GM19397 (cell line): Measurements from ENCODE around the gene EHBP1.

Experiments used
- ATAC-seq: cut with Tn5 transposase; IDR thresholded peaks from one replicate; pipeline ENCODE4 v1.9.1; 2021; ENCODE audit warnings: mild to moderate bottlenecking, moderate library complexity; ENCODE audit not compliant: unreplicated experiment

Gene EHBP1

DNA sequence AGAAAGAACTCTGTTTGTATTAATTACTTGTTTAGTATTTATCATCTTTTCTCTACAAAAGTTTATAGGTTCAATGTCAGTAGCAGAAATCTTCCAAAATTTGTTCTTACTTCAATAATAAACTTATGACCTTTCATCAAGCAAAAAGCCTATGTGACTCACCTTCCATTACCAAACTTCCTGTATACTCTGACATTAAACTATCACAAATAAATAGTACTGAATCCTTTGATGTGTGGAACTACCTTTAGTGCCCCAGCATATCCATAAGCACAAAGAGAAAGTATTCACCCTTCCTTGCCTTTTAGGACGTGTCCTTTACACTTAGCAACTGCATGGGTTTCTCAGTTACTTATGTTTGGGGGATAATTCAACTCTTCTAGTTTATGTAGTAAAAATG lies 166.0 kb downstream of the EHBP1 start:
- ATAC-seq, result no peak

DNA sequence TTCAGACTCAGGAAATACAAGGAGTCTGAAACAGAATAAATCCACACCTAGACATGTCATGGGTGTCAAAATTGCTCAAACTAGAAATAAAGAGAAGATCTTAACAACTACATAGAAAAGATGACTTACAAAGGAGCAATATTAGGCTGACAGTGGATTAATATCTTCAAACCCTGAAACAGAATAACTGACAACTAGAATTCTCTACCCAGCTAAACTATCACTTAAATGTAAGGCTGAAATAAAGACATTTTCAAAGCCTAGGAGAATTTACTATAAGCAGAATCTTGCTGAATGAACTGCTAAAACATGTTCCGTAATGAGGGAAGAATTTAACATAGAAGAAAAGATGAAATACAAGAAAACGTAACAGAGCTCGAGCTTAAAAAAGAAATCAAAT lies 168.1 kb downstream of the EHBP1 start:
- ATAC-seq, result no peak

DNA sequence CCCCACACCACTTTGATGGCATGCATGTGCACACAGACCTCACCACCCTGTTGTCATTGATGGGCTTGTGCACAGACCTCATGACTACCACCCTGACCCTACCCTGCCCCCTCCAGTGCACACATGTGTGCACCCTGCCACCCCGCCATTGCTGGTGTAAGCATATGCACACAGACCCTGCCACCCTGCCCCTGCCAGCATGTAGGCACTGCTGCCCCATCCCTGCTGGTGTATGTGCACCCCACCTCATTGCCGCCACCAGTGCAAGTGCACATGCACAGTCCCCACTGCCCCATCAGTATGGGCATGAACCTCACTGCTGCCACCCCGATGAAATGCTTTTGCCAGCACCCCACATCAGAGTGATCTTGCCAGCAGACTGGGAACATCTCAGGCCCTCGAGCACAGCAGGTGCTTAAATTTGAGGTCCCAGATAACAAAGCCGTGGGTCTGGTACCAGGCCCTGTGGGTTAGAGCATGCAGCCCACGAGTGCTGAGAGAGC lies 169.4 kb downstream of the EHBP1 start:
- no peak for ATAC-seq

DNA sequence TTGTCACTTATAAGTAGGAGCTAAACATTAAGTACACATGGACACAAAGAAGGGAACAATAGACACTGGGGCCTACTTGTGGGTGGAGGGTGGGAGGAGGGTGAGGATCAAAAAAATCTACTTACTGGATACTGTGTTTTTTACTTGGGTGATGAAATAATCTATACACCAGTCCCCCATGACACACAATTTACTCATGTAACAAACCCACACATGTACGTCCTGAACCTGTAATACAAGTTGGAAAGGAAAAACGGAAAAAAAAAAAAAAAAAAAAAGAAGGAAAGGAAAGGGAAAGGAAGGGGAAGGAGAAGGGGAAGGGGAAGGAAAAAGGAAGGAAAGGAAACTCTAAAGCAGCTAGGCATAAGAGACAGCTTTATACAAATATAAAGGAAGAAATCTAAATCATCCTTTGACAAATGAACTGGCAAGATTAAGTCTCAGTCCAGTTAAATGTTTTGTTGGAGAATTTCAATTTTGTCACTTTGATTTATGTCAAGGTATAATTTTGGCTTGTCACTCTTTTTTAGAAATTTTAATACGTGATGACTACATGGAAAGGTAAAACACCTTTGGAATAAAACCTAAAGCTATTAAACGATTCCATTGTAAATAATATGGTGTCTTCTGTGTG lies 175.8 kb downstream of the EHBP1 start:
- no peak for ATAC-seq

DNA sequence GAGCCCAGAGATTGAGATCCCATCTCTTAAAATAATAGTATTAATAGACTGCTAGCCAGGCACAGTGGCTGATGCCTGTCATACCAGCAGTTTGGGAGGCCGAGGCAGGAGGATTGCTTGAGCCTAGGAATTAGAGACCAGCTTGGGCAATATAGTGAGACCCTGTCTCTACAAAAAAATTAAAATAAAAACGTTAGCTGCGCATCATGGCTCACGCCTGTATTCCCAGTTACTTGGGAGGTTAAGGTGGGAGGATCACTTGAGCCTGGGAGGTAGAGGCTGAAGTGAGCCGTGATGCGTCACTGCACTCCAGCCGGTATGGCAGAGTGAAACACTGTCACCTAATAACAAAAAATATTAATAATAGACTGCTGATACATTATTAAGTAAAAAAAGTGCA lies 178.1 kb downstream of the EHBP1 start:
- no peak for ATAC-seq

DNA sequence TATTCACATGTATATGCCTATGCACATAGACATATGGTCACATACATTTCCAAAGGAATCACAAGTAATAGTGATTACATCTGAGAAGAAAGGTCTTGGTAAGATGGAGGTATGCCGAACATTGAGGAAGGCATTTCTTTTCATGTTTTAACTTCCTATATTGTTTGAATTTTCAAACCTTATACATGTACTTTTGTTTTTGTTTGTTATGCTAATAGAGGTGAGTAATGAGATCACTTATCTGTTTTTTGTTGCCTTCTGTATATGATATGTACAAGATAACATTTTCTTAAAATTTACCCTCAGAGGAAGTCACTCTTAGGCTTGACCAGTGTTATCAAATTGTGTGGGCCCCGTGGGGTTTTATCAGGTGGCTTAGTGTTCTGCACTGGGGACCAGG lies 178.6 kb downstream of the EHBP1 start:
- no peak for ATAC-seq

DNA sequence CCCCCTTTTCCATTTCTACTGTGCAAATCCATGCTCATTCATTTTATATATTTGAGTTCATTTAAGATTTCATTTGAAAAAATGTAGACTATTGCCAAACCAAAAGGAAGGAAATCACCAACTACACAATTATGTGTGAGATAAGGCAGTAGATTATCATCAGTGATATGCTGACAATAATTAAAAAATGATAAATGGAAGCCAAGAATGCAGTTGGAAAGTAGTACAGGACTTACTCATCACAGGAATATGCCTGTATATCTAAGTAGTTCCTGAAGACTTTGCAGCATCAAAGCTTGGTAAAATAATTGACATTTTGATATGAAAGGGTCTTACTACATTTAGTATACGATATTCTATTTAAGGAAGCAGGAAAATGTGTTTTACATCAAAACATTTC lies 179.0 kb downstream of the EHBP1 start:
- no peak for ATAC-seq

DNA sequence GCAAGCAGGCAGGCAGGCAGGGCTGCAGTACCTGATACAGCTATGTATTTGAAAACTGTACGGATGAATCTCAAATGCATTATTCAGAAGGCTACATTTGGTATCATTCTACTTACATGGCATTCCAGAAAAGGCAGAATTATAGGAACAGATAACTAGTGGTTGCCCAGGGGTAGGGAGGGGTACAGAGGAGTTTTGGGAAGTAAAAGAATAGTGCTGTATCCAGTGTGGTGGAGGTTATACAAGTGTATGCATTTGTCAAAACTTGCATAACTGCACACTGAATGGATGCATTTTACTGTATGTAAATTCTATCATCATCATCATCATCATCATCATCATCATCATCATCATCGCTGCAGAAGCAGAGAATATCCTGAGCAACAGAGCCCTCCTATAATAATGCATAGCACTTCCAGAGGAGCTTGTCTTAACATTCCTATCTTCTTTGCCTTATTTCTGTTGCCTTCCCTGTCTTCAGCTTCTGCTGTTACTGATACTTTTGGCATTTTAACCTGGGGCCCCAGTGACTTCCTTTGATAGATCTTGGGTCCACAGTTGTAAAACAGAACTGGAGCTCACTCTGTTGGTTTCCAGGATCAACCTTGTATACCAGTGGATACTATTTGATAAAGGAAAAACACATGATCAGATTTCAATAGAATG lies 189.6 kb downstream of the EHBP1 start:
- no peak for ATAC-seq

DNA sequence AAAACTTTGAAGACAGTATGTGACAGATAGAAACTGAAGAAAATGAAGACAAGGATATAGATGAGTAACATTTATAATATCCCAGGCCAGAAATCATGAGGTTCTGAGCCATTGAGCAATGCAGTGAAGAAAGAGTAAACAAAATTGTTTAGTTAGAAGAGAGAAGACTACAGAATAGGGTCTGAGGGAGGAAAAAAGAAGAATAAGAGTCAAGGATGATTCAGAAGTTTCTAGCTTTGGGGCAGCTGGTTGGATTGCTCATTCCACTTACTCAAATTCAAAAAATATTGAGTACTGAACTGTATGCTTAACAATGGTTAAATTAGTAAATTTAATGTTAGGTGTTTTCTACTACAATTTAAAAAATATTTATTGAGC lies 190.1 kb downstream of the EHBP1 start:
- ATAC-seq, result no peak

DNA sequence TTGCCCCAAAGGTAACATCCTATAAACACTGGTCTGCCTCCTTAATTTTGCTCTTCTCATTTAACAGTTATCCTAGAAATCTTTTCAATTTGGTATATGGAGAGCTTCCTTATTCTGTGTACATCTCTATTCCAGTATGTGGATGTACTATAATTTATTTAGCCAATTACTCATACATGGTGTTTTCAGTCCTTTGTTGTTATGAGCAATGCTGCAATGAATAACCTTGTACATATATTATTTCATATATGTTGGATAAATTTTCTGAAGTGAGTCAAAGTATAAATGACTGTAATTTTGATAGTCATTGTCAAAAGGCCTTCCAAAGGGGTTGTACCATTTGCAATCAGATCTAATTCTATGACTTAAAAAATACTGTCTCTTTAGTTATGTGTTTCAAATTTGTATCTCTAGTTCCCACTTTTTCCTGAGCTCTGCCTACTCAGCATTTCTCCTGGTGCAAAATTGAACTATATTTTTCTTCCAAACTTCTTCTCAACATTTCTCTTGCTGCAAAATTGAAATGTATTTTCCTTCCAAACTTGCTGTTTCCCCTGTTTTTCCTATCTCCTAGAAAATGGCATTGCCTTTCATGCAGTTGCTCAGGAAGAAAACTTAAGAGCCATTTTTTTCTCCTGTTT lies 191.8 kb downstream of the EHBP1 start:
- no peak for ATAC-seq

DNA sequence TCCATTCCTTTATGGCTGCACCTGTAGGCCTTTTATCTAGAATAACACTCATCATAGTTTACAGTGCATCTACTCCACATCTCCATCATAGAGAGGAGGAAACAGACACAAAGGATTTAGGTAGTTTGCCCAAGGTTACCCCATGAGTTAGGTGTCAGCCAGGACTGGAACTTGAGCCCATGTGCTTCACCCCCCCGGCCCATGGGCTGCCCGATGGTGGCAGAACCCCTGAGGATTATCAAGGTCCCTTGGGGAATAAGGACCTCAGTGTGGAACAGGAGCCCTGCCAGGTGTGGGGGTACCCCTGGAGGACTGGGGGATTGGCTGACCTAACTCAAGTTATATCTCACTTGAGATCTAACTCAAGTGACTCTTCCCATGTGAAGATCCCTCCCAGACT lies 198.8 kb downstream of the EHBP1 start:
- ATAC-seq, result no peak

DNA sequence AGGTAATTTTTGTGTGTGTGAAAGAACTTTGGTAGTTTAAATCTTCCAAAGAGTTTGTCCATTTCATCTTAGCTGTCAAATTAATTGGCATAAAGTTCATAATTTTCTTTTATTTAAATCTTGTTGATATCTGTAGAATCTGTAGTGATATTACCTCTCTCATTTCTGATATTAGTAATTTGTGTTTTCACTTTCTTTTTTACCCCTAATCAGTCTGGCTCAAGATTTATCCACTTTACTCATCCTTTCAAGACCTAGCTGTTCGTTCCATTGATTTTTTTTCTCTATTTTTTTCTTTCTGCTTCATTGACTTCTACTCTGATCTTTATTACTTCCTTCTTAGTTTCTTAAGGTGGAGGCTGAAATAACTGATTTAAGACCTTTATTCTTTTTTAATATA lies 202.6 kb downstream of the EHBP1 start:
- no peak for ATAC-seq

DNA sequence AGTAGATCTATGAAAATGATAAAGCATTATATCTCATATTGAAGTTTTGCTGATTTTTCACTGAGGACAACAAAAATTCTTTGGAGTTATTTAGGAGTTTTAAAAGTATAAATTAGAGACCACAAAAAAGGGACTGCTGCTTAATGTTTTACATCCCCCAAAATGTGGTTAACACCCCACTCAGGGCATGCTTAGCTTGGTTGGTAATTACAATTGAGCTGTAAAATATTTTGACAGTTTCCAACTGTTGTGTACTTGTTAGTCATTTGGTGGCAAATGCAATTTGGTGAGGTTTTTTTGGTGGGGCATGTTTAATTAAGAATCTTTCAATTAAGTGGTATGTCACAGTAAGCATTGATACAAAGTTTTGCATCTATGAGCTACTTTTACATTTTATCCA lies 207.8 kb downstream of the EHBP1 start:
- ATAC-seq, result no peak

DNA sequence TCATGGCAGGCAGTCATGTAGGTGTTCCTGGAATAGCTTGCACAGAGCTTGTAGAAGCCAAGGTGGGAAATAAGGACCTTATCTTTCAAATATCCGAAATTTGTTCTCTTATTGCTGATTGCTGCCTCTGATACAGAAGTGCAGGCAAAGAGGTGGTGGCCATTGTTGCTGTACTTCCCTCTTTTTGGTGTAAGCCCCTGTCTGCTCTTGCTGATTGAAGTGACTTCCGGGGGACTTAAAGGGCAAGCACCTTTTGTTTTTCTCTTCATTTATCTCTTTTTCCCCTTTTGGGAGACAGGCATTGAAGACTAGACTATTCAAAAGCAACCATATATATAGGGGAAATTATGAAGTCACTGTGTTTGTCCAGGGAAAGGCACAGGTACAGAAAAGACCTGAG lies 213.5 kb downstream of the EHBP1 start:
- no peak for ATAC-seq

DNA sequence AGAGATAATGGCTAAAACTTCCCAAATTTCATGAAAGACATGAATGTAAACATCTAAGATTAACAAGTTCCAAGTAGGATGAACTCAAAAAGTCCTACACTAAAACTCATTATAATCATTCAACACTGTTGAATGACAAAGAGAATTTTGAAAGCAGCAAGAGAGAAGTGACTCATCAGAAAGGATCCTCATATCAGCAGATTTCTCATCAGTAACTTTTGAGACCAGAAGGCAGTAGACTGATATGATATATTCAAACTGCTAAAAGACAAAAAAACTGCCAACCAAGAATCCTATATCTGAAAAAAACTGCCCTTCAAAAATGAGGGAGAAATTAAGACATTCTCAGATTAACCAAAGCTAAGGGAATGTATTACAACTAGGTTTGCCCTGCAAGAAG lies 214.6 kb downstream of the EHBP1 start:
- no peak for ATAC-seq

DNA sequence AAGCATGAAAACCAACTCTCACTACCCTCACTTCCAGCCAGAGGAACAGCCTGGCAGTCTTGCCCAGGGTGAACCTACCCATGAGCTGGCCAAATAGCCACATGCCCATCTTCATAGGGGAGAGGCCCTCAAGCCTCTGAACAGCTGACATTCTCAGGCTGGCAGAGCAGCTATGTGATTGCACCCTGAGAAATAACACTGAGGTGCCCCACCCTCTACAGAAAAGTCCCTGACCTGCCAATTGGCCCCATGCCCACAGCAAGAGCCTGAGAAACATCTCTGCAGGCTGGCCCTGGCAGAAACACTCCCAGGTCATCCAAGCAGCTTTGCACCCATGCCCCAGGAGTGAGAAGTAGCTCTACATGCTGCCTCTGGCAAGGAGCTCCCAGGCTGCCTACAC lies 217.7 kb downstream of the EHBP1 start:
- ATAC-seq, result no peak

DNA sequence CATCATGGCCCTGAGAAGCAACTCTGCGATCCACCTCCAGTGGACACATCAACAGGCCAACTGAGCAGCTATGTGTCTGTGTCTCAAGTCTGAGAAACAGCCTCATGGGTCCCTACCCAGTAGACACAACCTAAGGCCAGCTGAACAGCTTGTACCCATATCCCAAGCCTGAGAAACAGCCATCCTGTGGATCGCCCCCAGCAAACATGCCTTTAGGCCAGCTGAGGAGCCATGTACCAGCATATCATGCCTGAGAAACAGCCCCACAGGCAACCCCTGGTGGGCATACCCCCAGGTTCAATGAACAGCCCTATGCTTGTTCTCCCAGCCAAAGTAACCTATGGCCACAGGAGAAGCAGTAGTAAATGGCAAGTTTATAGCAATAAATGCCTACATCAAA lies 218.4 kb downstream of the EHBP1 start:
- ATAC-seq, result no peak

DNA sequence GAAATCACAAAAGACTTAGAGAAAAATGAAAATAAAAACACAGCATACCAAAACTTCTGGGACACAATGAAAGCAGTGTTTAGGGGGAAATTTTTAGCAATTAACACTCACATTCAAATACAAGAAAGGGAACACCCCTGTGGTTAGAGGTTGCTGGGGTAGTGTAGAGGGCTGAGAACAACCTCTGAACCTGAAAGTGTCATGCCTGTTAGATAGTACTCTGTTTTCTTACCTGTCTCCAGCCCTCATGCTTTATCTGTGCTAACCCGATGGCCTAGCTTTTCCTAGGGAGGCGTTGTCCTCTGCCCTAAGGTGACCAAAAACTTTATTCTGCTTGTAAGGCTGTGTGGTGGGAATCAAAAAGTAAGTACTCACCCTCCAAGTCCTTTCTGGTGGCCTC lies 222.5 kb downstream of the EHBP1 start:
- ATAC-seq, result no peak

DNA sequence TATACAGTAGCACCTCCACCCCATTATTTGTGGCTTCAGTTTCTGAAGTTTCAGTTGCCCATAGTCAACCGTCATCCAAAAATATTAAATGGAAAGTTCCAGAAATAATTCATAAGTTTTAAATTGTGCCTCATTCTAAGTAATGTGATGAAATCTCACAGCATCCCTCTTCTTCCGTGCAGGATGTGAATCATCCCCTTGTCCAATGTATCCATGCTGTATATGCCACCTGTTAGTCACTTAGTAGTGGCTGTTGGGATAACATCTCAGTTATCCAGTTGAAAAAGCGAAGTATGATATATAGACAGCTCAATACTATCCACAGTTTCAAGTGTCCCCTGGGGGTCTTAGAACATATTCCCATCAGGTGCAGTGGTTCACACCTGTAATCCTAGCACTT lies 226.0 kb downstream of the EHBP1 start:
- no peak for ATAC-seq

DNA sequence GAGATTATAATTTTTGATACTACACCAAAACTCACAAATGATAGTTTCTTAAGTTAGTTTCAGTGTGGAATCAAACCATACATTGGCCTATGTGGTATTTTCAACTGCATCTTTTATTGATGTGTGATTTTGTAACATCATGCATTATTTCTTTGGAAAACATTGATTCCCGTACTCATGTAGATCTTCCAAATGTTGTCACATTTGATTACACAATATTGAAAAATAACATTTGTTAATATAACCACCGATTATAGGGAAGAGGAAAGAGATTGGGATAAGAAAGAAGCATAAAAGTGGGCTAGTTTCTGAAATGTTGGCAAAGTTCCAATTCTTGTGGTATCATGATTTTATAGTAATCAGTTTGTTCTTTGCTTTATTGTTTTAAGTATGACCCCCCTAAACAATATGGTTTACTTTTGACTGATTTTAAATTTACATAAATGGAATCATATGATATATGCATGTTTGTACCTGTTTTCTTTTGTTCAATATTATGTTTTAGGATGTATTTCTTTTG lies 227.9 kb downstream of the EHBP1 start:
- ATAC-seq, result no peak

DNA sequence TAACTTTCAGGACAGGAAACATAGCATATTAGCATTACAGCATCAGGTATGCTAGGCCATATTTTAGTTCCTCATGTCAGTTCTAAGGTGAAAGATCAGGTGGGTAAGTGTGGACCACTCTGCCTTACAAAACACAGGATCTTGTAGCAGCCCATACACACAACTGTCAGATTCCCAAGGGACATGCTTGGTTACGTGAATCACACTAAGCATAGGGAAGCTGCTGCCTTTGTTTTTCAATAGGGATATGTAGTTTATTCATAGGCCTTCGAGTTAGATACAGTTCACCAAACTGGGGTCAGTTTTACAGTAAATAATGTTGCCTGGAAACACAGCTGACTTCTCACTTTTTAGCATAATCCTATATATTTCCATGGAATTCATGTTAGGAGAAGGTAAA lies 229.0 kb downstream of the EHBP1 start:
- no peak for ATAC-seq

DNA sequence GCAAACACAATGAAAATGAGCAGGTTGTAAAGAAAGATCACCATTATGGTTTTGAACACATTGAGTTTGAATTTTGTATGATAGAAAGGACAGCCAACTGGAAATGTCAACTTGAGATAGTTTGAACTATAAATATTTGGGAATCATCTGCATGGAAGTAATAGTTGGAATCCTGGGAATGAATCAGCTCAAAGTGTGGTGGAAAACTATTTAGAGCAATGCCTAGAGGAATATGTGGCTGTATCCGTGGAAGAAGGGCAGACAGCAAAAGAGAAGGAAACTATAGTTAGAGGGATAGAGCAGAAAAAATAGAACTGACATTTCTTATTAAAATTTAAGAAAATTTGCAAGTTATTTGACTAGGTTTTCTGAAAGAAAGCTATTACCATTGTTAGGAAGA lies 232.6 kb downstream of the EHBP1 start:
- ATAC-seq, result no peak
